ENCODE data around the gene CRYL1. TPM values are rescaled to one million over a fixed set of nuclear protein-coding genes. Genes with fewer than 3 reads are reported as not detected.

The CRYL1 gene
- total and polyA plus RNA-seq, 2 donors (not counting 1 experiment from before 2014, with no cell fraction given) = 6.5 to 15.1 TPM

GRCh38 chr13:20377720-20378119, 147.9 kb downstream of the CRYL1 start:
- intact Hi-C loops (cut with micrococcal nuclease) = no loop called here
- DNase-seq (no peak), ATAC-seq (ENCODE audit: low read depth) (no peak)
- no peaks in the 10 kb centered on the region for H3K4me1 ChIP-seq (ENCODE audit: control insufficient read depth in 2 of 2, insufficient read depth in 2 of 2, low read length in 2 of 2)
- Mint-ChIP-seq H3K9me3 (ENCODE audit: insufficient read depth) (no peaks in the 10 kb centered on the region), H3K4me1 (no peaks in the 10 kb centered on the region), H3K27me3 (peaks cover 14% of the 10 kb centered on the region), H3K4me3 (no peak overlapping the region), H3K27ac (no peak overlapping the region)
- no peak overlapping the region for H3K27ac ChIP-seq (ENCODE audit: low read length in 2 of 2)
- TF ChIP-seq EZH2 (IDR thresholded peaks at IDR 0.05; ENCODE audit: borderline replicate concordance, insufficient read depth, low read depth, low read length, poor library complexity, severe bottlenecking) = no peak
- TF ChIP-seq, protein P1, sequence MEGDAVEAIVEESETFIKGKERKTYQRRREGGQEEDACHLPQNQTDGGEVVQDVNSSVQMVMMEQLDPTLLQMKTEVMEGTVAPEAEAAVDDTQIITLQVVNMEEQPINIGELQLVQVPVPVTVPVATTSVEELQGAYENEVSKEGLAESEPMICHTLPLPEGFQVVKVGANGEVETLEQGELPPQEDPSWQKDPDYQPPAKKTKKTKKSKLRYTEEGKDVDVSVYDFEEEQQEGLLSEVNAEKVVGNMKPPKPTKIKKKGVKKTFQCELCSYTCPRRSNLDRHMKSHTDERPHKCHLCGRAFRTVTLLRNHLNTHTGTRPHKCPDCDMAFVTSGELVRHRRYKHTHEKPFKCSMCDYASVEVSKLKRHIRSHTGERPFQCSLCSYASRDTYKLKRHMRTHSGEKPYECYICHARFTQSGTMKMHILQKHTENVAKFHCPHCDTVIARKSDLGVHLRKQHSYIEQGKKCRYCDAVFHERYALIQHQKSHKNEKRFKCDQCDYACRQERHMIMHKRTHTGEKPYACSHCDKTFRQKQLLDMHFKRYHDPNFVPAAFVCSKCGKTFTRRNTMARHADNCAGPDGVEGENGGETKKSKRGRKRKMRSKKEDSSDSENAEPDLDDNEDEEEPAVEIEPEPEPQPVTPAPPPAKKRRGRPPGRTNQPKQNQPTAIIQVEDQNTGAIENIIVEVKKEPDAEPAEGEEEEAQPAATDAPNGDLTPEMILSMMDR (IDR thresholded peaks at IDR 0.05) = no peak
- ChIA-PET POLR2A (no interaction called here), CTCF (no interaction called here)
- no peak overlapping the region for H3K4me3 ChIP-seq (ENCODE audit: control extremely low read depth in 1 of 5, extremely low read depth in 1 of 5, insufficient read depth in 1 of 5, low read depth in 2 of 5, low read length in 4 of 5)
- H3K4me2 ChIP-seq (replicated peaks; ENCODE audit: low read depth, low read length, poor library complexity, severe bottlenecking) = no peak overlapping the region
- H3K79me2 ChIP-seq (ENCODE audit: control insufficient read depth, insufficient read depth, low read length) = no peaks in the 10 kb centered on the region
- no peaks in the 10 kb centered on the region for H3K27me3 ChIP-seq (replicated peaks in 1 of 4; ENCODE audit: control extremely low read depth in 1 of 4, control insufficient read depth in 3 of 4, insufficient read depth in 4 of 4, low read length in 3 of 4)
- H2AFZ ChIP-seq (ENCODE audit: insufficient read depth, low read depth, low read length, poor library complexity, severe bottlenecking) = no peak overlapping the region
- no peaks in the 10 kb centered on the region for H4K20me1 ChIP-seq (ENCODE audit: control insufficient read depth, insufficient read depth, low read length, poor library complexity, severe bottlenecking)
- no peaks in the 10 kb centered on the region for H3K36me3 ChIP-seq (replicated peaks in 1 of 2; ENCODE audit: control extremely low read depth in 1 of 2, control insufficient read depth in 1 of 2, extremely low read depth in 1 of 2, insufficient read depth in 2 of 2, low read length in 1 of 2)
- WGBS (ENCODE audit: insufficient coverage) = 89% methylated on average over 6 of the region's 6 CpGs
- no peak overlapping the region for H3K9ac ChIP-seq (ENCODE audit: low read length)
- no peaks in the 10 kb centered on the region for H3K9me3 ChIP-seq (ENCODE audit: control extremely low read depth in 1 of 3, control insufficient read depth in 2 of 3, insufficient read depth in 1 of 3, low read length in 2 of 3)

- H3K27me3 Mint-ChIP-seq = peaks cover 20% of the 10 kb centered on the region
- 97% methylated on average over 6 of the region's 6 CpGs for WGBS (ENCODE audit: insufficient coverage)
- CTCF ChIA-PET = no interaction called here
These were observed 149.8 kb downstream of the CRYL1 start for GRCh38 chr13:20375871-20376270.

More at GRCh38 chr13:20375871-20376270, 149.8 kb downstream of the CRYL1 start:
- ATAC-seq (ENCODE audit: low read depth) = no peak
- Mint-ChIP-seq H3K9me3 (ENCODE audit: insufficient read depth) (no peaks in the 10 kb centered on the region), H3K4me3 (no peak overlapping the region), H3K4me1 (no peaks in the 10 kb centered on the region), H3K27ac (no peak overlapping the region)
- POLR2A ChIA-PET = no interaction called here
- no peak overlapping the region for H3K9ac ChIP-seq (ENCODE audit: low read length)
- H3K9me3 ChIP-seq (ENCODE audit: control extremely low read depth in 1 of 3, control insufficient read depth in 2 of 3, insufficient read depth in 1 of 3, low read length in 2 of 3) = no peaks in the 10 kb centered on the region
- no peak overlapping the region for H3K27ac ChIP-seq (ENCODE audit: low read length in 2 of 2)
- H4K20me1 ChIP-seq (ENCODE audit: control insufficient read depth, insufficient read depth, low read length, poor library complexity, severe bottlenecking) = no peaks in the 10 kb centered on the region
- no peaks in the 10 kb centered on the region for H3K36me3 ChIP-seq (replicated peaks in 1 of 2; ENCODE audit: control extremely low read depth in 1 of 2, control insufficient read depth in 1 of 2, extremely low read depth in 1 of 2, insufficient read depth in 2 of 2, low read length in 1 of 2)
- intact Hi-C loops (cut with micrococcal nuclease) = no loop called here
- no peak for DNase-seq
- no peak for TF ChIP-seq EZH2 (IDR thresholded peaks at IDR 0.05; ENCODE audit: borderline replicate concordance, insufficient read depth, low read depth, low read length, poor library complexity, severe bottlenecking)
- TF ChIP-seq, protein P1 (IDR thresholded peaks at IDR 0.05) = no peak
- no peaks in the 10 kb centered on the region for H3K27me3 ChIP-seq (replicated peaks in 1 of 4; ENCODE audit: control extremely low read depth in 1 of 4, control insufficient read depth in 3 of 4, insufficient read depth in 4 of 4, low read length in 3 of 4)
- H3K4me3 ChIP-seq (ENCODE audit: control extremely low read depth in 1 of 5, extremely low read depth in 1 of 5, insufficient read depth in 1 of 5, low read depth in 2 of 5, low read length in 4 of 5) = no peak overlapping the region
- H3K4me2 ChIP-seq (replicated peaks; ENCODE audit: low read depth, low read length, poor library complexity, severe bottlenecking) = no peak overlapping the region
- no peaks in the 10 kb centered on the region for H3K4me1 ChIP-seq (ENCODE audit: control insufficient read depth in 2 of 2, insufficient read depth in 2 of 2, low read length in 2 of 2)
- H2AFZ ChIP-seq (ENCODE audit: insufficient read depth, low read depth, low read length, poor library complexity, severe bottlenecking) = no peak overlapping the region
- no peaks in the 10 kb centered on the region for H3K79me2 ChIP-seq (ENCODE audit: control insufficient read depth, insufficient read depth, low read length)
